DMS53 treated with DMSO at 0.1 percent for 48 hours (cell line): ENCODE results near the gene TSHZ2.

ENCODE experiments used
- DNase-seq: peaks from one replicate; lab custom pipeline; 2025; ENCODE audit not compliant: unreplicated experiment; lab: John Stamatoyannopoulos, UW

TSHZ2 gene

DNA sequence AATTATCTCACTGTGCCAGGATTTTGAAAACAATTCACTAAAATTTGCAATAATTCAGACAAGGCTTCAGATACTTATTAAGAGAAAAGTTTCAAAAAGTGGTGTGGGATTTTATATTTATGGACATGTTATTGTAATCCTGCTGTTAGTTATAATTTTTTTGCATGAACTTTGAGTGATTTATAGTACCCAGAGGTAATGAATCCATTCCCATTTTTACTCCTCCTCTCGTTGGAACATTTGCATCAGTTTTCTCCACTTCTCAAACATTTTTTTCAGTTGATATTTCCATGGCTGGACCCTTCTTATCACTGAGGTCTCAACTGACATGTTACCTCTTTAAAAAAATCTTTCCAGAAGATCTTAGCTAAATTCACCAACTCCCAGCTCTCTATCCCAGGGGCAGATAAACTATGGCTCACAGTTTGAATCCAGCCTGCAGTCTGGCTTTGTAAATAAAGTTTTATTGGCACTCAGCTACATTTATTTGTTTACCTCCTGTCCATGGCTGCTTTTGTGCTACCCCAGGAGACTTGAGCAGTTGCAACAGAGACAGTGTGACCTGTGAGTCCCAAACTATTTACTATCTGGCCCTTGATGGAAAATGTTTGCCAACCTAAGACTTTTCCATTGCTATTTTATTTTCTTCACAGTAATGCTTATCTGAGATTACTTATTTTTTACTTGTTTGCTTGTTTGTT is 83.4 kb downstream of the TSHZ2 start:
- no peak for DNase-seq

DNA sequence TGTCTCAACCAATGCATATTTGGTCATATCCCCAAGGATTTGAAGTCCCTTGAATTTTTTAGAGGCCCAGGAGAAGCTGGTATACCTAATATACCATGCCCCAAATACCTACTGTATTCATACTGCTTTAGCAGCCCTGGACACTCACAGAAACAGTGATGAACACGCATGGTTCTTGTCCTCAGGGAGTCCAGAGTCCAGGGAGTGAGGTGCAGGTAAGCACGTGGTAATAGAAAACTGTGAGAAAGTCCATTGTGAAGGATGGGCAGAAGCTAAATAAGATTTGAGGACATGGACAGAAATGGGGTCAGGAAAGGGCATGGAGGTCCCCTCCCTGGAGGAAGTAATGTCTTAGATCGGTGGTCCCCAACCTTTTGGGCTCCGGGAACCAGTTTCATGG is 85.4 kb downstream of the TSHZ2 start:
- DNase-seq: no peak

DNA sequence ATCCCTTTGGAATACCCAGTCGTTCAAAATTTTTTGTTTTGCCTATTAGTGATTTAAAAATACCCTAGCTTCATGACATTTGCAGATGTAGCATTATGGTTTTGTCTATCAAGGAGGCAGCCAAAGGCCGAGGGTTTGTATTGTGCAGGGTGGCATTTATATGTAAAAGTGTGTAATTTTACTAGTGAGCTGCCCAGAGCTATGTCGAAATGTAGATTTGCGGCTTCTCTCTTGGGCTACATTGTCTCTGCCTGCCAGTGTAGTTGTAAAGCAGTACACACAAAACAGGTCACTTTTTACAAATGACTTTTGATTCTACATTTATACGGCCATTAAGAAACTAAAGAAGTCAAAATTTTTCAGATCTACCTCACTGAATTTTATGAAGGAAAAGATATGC is 87.7 kb downstream of the TSHZ2 start:
- no peak for DNase-seq

DNA sequence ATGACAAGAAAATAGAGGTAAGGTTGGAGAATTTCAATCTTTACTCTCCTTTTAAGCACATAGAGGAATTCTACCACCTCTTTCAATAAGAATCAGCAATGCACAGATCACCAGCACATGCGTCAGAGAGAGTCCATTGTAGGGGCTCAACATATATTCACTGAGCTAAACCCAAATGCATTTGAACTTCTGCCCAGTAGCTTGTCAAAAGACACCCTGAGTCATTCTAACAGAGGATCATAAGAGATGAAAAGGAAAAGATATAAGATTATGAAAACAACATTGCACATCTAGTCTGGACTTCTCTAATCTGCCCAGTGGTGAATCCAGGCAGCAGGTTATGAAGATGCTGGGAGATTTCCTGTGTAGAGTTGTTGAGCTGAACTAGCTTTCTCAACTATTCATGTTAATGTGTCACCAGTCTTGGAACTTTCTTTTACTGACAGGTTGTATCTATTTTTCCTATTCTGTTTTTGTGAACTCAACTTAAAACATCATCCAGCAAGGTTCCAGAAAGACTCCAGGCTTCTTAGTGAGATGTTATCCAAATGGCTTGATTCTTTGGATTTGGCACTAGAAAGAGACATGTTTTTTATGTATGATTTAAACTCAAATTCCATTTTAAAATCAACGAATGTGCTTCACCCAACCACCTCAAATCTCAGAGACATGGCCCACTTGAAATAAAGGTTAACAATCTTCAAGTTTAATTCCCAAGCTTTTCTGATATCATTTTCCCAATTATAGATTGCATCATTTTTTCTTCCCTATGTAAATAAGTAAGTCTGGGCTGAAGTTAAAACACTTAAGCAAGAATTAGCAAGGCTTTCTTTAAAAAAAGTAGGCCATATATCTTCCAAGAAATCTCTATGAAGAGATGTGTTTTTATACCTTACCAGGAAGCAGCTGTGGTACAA is 89.3 kb downstream of the TSHZ2 start:
- no peak for DNase-seq

DNA sequence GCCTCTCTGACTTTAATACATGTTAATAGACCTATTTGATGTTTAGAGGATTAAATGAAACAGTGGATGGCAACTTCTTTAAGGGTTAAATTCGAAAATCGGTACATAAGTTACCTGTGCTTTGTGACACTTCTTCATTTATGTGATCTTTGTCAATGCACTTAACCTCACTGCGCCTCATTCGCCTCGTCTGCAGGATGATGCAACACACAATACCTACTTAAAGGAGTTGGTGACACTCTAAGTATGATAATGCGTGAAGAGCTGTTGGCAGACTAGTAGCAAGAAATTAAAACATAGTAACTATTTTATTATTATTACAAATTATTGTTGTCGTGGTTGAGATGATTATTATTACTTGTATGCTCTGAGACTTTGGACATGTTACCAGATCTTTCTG is 92.8 kb downstream of the TSHZ2 start:
- DNase-seq: no peak

DNA sequence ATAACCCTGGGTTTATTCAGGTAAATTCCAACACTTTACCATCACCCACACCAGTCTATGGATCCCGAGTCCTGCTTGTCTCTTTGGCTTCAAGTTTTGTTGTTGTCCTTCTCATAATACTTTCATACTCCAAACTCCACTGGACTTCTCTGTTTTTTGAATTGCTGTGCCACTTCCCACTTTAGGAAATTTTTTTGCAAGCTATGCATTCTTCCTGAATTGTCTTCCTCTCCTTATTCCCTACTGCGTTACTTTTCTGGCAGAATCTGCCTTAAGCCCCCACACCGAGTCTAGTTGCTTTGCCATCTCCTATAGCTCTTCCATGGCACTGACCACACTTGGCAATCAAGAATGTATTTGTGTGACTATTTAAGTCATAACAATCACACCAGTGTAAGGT is 96.1 kb downstream of the TSHZ2 start:
- no peak for DNase-seq

DNA sequence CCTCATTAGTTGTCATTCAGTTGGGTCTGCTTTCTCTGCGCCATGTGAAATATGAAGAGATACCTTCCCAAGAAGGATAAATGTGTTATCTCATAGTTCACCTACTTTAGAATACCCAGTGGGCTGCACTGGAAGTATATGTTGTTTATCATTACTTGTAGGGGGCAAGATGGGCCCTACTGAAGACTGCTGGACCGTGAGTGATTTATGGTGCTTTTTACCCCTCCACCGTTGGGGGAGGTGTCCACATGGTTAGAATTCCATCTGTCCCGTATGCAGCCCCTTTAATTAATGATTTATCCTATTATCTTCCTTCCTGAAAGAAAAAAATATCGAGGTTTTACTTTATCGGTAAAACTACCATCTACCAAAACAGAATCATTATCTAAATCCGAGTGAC is 97.0 kb downstream of the TSHZ2 start:
- DNase-seq: no peak

DNA sequence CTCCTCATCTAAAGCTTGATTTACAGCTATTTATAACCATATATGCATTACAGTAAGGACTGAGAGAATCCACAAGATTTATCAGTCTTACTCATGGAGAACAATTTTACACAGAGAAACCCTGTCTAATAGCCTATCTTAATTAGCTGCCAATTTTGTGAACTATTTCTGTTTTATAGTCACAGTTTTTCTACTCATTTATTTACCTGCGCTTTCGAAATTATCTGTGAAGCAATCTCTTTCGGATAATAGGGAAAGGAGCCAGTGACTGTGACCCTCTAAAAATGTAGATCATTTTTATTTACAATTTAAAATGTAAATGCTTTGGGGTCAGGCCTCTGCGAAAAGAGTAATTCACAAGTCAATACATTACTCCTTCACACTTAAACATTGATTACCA is 98.1 kb downstream of the TSHZ2 start:
- no peak for DNase-seq

DNA sequence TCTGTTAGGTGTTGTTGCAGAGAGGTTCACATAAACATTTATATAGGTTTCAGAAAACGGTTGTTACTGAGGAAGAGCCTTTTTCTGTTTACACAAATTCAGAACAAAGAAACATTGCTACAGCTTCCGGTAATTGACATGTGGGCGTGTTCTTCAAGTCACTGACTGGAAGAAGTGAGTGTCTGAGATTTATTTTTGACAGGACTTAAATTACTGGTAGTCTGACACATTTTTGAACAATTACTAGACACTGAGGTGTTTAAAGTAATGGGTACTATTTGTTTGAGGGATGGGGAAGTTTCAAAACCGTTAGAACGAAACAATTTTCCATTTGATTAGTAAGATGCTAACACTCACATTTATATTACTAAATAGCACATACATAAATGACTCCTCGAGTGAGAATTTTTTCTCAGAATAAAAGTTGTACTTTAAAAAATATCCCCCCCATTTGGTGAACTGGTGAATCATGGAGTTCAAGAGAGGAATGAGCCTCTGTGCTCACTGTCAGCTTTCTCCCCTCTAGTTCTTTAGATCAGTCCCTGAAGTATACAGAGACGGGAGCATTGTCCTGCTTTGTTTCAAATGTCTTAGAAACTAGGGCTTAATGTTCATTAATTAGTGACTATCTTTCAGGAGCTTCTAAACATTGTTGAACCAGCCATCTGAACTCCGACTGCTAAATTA is 98.7 kb downstream of the TSHZ2 start:
- no peak for DNase-seq

DNA sequence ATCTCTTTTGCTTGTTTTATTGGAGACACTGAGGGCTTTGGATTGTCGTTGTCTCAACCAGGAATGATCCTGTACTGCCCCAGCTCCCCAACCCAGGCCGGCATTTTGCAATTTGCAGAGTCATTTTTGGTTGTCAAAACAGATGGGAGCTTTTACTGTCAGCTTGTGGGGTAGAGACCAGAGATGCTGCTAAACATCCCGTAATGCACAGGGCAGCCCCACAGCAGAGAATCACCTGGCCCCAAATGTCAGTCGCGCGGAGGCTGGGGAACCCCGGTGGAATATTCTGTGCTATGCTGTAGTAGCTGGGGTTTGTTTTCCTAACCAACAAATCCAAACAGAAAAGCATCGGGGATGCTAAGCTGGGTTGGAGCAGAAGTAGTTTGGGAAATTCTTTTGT is 99.7 kb downstream of the TSHZ2 start:
- DNase-seq: no peak

DNA sequence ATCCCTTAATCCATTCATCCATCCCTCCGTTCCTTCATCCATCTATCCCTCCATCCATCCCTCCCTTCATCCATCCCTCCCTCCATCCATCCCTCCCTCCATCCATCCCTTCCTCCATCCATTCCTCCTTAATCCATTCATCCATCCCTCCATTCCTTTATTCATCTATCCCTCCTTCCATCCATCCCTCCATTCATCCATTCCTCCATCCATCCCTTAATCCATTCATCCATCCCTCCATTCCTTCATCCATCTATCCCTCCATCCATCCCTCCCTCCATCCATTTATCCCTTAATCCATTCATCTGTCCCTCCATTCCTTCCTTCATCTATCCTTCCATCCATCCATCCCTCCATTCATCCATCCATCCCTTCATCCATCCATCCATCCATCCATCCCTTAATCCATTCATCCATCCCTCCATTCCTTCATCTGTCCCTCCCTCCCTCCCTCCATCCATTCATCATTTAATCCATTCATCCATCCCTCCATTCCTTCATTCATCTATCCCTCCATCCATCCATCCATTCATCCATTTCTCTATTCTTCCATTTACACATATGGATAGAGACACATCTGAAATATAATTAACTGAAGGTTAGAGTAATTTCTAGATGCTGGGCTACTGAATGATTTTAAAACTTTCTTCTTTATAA is 100.9 kb downstream of the TSHZ2 start:
- DNase-seq: no peak

DNA sequence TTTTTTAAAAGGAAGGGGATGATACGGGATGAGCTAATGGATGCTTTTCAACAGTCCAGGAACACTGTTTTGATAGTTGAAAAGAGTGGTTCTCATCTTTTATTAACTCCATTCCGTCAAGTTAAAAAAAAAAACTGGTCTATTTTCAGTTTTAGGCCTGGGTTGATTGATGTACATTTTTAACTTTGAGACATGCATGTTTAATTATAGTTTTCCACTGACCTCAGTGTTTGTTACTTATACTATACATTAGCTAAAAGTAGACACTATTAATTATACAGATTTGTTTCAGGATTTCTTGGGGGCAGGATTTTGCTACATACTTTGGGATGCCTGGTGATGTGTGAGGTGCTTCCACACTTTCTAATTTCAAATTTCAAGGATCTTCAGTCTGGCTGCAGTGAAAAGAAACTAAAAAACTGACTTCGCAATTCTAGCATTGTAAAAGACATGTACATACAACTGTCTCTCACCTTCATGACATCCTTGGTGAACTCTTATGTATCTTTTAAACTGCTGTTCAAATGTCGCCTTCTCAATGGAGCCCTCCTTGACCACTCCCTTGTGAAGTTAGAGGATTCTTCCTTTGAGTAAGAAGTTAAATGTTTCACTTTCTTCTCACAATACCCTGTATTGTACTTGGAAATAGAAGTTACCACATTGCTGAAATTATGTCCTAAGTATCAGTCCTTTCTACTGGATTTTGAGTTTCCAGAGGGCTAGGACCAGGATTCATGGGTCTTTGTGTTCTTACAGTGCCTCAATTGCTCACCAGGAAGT is 101.7 kb downstream of the TSHZ2 start:
- no peak for DNase-seq

DNA sequence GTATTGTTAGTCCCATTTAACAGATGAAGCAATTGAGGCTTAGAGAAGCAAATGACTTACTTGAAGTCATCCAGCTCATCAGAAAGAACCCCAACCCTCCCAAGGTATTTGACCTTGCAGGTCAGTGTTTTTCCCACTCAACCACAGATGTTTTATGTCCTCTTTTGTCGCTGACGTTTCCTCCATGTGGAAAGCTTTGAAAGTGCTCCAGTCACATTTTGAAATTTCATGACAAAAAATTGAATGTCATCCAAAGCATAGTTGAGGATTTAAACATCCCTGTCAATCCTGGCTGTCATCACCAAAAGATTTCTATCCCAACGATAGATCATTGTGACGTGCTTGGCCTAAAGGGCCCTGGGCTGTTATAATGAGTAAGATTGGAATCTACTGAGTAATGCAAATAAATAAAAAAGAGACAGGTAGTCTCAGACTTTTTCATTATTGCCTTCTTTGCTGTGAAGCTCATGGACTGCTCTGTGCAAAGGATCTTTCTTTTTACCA is 102.7 kb downstream of the TSHZ2 start:
- DNase-seq: no peak

DNA sequence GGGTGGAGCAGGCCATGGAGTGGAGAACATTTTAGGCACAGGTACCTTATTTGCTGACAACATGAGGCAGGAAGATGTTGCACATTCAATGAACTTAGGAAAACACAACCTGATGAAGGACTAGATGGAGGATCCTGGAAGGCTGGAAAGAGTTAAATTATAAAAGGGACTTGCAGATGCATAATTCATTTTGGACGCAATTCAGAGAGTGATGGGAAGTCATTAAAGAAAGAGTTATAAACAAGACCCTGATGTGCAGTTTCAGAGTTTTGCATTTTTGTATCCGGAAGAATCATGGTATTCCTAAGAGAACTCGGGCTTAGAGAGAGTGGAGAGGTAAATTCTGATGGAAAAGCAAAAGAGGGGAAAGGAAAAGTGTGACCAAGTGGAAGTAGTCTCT is 104.5 kb downstream of the TSHZ2 start:
- DNase-seq: no peak

DNA sequence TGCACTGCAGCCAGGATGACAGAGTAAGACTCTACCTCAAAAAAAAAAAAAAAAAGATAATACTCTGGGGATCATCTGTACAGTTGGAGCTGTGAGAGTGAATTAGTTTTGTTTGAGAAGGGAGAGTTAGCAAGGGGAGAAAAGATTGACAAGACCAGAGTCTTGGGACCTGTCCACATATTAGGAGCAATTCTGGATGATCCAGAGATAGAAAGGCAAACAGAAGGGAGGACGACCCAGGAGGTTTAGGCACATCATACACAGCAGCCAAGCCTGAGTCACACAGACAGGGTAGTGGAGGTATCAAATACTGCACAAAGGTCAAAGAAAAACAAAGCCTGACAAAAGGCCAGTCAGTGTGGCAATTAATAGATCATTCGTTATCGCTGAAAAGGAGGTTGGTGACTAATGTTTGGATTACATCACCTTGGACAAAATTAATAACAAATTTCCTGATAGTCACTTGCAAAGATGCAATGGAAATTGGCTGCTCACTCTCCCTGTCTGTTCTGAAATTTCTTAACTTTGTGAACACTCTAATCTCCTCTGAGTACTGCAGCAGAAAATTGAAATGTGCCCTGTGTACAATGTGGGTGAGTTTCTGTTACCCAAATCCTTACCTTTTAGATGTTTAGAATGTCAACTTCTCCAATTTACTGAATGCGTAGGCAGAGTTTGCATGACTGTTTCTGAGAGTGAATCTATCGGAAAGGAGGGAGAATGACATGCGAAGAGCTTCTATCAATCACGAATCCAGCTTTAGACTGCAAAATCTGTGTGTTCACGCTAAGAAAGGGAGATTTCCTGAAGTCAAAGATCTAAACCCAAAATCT is 105.4 kb downstream of the TSHZ2 start:
- no peak for DNase-seq

DNA sequence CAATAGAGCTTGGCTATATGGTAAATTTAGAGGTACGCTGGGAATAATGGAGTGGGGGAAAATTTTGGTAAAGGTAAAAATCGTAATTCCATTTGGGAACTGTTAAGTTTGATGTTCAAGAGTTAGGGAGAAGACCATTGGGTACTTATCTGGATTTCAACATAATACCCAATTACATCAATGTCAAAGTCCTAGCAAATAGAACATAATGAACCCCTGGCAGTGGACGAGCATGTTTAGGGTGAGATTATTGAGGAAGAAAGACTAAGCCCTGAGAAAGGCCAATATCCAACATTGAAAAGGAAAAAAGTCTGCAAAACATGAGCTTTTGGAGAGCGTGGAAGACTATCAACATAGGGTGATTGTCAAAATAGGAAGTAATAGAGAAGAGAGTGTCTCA is 106.6 kb downstream of the TSHZ2 start:
- no peak for DNase-seq

DNA sequence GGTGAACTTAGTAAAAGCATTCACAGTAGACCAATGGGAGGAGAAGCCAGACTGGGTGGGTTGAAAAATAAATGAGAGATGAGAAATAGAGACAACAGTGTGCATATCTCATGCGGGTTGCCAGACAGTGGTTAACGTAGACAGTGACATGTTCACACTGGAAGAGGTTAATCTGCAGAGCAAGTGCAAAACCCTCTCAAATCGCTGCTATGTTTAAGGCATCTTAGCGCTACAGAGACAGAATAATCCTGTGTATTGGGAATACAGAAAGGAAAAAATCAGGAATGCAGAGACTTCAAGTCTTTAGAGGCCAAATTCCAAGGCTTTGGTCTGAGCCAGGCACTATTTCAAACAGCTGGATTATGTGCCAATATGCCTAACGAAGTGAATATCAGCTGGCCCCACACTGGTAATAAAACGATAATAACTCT is 107.1 kb downstream of the TSHZ2 start:
- no peak for DNase-seq

DNA sequence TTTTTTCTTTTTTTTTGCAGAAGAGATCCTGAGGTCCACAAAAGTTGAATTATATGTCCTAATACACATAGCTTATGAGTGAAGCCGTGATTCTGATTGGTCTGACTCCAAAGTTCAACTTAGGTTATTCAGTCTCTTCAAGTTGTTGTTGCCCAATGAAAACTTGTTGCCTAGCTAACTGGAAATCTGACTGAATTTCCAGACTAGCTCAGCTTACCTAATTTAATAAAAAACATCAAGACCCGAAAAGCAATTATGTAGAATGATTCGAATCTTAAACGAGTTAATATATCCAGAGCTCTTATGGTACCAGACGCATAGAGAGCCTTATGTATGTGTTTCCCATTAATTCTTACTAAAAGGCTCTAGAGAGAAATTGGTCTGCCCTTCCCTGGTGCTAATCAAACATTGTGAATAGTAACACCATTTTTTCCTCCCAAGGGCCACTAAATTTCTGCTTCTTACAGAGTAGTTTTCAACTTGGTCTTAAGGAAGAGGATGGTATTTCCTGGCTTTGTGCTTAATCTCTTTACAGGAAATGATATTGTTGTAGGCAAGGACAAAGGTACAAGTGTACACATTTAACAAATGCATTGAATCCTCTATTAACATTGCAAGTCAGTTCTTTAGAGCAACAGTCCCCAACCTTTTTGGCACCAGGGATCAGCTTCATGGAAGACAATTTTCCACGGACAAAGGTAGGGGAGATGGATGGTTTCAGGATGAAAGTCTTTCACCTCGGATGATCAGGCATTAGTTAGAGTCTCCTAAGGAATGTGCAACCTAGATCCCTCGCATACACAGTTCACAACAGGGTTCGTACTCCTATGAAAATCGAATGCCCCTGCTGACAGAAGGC is 107.9 kb downstream of the TSHZ2 start:
- no peak for DNase-seq

DNA sequence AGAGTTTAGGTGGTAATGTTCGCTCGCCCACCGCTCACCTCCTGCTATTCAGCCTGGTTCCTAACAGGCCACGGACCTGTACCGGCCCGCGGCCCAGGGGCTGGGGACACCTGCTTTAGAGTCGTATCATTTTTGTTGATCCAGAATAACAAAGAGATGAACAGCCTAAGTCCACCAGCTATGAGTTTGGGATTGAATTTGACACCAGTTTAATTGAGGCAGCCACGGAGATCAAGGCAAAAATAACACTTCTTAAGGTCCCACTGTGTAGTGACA is 108.5 kb downstream of the TSHZ2 start:
- DNase-seq: no peak
